HG03066 (cell line): ENCODE data around the gene MRPS12.

Experiments
- ATAC-seq: cut with Tn5 transposase; IDR thresholded peaks from one replicate; pipeline ENCODE4 v1.9.1; 2021; ENCODE audit warnings: low read depth; ENCODE audit not compliant: unreplicated experiment

Gene MRPS12

GRCh38 chr19:38910488-38910887 is 20.3 kb upstream of the MRPS12 start:
- ATAC-seq: no peak

- no peak for ATAC-seq
Measured at GRCh38 chr19:38911388-38912001, 19.2 kb upstream of the MRPS12 start.

- no peak for ATAC-seq
Measured at GRCh38 chr19:38912600-38913514, 17.9 kb upstream of the MRPS12 start.

DNA sequence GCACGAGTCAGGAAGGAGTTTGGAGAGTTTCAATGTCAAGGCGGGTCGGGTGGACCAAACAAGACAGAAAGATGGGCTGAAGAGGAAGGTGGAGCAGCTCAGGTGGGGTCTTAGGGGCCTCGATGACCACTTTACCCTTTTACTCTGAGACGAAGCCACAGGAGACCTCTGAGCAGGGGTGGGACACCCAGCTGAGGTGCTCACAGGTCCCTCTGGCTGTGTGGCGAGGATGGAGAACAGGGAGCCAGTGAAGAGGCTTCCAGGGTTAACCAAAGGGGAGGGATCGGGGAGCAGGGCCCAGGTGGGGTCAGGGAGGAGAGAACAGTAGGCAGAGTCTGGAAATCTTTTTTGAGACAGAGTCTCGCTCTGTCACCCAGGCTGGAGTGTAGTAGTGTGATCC is 16.8 kb upstream of the MRPS12 start:
- ATAC-seq: no peak

- ATAC-seq: no peak
Measured at GRCh38 chr19:38915329-38916321, 15.1 kb upstream of the MRPS12 start.

DNA sequence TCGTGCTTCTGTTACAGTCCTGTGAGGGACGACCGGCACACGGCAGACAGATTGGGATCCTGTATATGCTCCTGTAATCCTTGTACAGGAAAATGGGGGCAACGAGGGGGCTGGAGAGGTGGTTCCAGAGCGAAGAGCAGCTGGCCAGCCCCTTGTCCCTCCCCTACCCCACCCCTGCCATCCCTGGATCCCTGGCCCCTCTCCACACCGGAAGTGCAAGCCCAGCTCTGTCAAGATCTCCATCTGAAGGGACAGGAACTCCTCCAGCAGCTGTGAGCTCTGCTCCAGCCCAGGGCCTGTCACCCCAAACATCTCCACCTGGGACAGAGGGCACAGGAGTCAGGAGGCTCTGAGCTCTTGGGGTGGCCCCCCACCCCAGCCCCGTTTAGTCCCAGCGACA is 13.2 kb upstream of the MRPS12 start:
- ATAC-seq: no peak

DNA sequence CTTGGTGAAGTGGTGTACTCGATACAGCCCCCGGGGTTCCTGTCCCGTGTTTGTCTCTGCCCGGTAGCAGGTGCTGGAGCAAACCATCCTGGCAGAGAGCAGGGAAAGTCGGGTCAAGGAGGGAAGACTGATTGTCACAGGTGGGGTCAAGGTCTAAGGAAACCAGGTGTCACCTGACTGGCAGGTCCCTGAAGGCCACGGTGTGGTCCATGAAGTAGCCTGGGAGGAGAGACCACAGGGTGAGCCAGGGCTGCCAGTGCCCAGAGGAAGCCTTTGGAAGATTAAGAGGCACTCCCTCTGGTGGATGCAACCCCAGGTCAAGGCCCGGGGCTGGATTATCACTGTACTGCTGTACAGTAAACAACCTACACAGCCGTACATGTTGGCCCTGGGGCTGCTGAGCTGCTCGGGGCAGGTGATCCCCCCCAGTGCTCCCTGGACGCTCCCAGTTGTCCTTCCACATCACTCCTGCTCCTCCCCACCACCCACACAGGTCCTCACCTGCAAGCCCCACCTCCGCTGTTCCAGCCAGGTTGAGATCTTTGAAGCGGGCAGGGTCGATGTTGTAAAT is 12.7 kb upstream of the MRPS12 start:
- no peak for ATAC-seq

DNA sequence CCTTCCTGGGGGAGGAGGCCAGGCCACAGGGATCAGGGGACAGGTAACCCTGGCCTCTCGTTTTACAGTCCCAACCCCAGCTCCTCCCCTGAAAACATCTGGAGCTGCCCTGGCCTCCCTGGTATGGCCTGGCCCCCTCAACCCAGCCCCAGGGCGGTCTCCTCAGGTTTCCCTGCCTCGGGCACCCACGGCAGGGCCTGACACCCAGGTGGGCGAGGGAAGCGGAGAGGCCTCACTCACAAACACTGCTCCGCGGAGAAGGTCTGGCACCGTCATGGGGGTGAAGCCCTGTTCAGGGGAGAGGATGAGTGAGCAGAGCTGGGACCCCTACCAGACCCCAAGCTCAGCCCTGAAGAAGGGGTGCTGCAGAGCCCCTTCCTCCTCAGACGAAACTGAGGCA is 12.2 kb upstream of the MRPS12 start:
- ATAC-seq: no peak

- no peak for ATAC-seq
Measured at GRCh38 chr19:38919837-38920601, 10.7 kb upstream of the MRPS12 start.

DNA sequence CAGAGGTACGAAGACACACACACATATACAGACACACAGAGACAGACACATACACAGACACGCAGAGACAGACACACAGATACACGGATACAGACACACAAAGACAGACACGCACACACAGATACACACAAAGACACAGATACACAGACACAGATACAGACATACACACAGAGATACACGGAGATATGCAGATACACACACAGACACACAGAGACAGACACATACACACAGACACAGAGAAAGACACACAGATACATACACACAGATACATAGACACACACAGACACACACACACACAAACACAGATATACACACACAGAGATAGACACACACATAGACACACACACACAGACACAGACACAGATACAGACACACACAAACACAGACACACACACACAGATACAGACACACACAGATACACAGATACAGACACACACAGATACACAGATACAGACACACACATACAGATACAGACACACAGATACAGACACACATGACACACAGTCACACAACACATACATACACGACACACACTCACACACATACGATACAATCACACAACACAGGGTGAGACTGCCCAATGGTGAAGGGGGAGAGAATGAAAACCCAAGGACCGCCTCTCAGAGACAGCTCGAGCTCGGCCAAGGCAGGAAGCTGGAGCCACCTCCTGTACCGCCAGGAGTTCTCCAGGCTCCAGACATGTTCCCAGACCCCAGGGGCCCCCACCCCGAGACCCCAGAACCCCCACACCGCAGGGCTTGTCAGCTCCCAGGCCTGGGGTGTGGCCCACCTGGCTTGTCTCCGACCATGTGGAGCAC is 9.9 kb upstream of the MRPS12 start:
- no peak for ATAC-seq

DNA sequence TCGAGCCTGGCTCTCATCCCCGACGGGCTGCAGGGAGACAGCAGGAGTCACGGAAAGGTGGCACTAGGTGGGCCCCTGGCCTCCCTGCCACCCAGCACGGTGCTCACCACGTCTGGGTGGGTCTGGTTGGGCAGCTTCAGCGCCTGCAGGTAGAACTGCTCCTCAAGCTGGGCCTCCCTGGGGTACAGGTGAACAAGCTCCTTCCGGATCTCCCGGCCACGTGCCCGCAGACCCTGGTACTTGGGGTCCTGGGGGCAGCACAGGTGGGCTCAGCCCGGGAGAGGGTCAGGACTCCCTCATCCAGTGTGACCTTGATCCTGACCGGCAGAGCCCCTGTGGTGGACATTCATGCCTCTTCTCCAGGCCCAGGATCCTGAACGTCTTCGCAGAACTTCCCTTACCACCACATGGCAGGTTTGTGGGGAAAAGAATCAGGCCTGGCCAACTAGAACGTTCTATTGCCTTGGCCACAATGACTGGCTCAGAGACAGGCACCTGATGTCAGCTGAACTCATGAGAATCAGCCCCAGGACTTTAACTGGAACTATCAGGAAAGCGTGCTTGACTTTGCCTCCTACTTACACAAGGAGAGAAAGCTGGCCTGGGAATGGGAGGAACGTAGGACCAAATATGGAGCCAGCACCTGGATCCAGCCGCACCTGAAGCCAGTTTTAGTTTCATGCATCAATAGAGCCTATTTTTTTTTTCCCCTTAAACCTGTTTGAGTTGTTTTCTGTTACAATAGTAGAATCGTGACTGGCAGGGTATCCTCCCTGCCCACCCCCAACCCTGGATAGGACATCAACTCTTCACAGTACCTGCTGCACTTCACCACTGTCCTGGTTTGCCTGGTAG is 9.1 kb upstream of the MRPS12 start:
- ATAC-seq: no peak

DNA sequence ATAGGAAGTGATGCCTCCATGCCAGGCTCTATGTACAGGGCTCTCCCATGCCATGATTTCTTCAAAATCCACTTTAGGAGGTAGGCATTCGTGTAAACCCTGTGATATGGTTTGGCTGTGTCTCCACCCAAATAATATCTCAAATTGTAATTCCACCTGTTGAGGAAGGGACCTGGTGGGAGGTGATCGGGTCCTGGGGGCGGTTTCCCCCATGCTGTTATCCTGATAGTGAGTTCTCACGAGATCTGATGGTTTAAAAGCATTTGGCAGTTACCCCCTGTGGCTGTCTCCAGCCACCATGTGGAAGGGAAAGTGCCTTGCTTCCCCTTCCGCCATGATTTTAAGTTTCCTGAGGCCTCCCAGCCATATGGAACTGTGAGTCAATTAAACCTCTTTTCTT is 8.3 kb upstream of the MRPS12 start:
- no peak for ATAC-seq

DNA sequence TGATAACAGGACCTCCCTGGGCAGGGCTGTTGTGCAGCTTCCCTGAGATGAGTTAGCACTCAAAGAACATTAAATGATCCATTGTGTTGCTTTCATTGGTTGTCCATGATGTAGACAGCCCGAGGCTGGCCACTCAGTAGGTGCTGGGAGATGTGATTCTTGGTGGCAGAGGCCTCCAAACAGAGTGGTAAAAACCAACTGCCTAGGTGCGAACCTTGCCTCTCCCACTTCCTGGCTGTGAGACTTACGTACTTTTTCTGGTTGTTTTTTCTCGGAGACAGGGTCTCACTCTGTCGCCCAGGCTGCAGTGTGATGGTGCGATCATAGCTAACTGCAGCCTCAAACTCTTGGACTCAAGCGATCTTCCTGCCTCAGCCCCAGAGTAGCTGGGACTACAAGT is 6.4 kb upstream of the MRPS12 start:
- no peak for ATAC-seq

GRCh38 chr19:38928391-38929001 is 2.2 kb upstream of the MRPS12 start:
- no peak for ATAC-seq

GRCh38 chr19:38929929-38930775 is 592 bp upstream of the MRPS12 start, which contains the start of gene SARS2:
TSS of gene SARS2 (minus strand) at chr19:38930763. CDS start at chr19:38930736, 27 bp downstream.
- peak; percentile 37 for ATAC-seq

- ATAC-seq: no peak
Measured at GRCh38 chr19:38931521-38931793, 713 bp downstream of the MRPS12 start.
